ENCODE measurements around the gene ARR3.
"Not testable (repeated sequence)": the region's sequence is repeated elsewhere in the genome, so short reads cannot be mapped to it uniquely, and the experiment has no call there.

The ARR3 gene

DNA sequence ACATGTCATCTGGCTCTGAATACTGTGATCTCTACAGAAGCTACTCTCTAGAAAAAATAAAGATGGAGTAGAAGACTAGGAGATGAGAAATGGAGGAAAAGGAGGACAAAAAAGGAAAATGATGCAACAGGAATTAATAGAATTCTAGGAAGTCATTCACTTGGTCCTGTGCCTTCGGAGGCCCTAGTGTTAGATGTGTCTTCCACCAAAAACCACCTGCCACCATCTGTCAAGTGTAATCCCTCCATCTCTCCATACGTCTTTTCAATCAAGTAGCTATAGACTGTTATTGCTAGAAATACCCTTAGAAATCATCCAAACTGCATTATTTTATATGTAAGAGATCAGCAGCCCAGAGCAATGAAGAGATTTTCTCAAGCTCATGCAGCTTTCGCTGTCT, 10.9 kb downstream of the ARR3 start:
- in situ Hi-C loops (cut with HindIII; ENCODE audit: low sequenced_read_pairs) = no loop called here

DNA sequence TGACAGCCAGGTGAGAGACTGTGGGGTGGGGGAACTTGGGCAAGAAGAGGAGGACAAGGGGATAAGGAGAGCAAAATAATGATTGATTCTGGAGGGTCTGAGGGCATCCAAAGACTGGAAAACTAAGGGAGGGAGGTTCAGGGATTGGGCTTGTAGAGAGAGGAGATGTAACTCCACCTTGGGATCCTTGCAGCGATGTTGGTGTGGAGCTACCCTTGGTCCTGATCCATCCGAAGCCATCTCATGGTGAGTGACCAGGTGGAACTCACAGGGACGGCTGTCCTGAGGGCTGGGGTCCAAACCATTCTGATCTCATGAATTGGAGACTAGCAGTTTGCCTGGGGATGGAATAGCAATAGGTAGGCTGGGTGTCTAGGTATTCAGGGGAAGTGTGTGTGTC, 12.4 kb downstream of the ARR3 start:
- in situ Hi-C loops (cut with HindIII; ENCODE audit: low sequenced_read_pairs) = no loop called here

DNA sequence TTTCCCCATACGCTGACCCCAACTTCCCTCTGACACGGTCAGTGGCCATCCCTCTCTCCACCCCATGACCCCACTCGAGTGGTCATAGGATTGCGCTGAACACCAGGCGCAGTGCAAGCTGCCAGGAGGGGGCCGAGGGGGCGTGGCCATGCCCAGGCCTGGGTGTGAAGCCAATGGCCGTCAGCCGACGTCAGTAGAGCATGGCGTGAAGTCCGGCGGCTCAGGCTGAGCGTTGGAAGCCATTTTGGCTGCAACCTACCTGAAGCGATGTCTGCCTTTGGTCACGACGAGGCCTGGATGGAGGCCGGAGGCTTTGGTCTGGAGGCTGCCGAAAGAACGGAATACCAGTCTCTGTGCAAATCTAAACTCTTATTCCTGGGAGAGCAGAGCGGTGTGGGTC, 13.8 kb downstream of the ARR3 start, which contains the start of gene RAB41:
RAB41 (plus strand) TSS at position 222 of the 400 bp plus-strand sequence; CDS start at position 268, 46 bp downstream.
- in situ Hi-C loops (cut with HindIII; ENCODE audit: low sequenced_read_pairs) = no loop called here

DNA sequence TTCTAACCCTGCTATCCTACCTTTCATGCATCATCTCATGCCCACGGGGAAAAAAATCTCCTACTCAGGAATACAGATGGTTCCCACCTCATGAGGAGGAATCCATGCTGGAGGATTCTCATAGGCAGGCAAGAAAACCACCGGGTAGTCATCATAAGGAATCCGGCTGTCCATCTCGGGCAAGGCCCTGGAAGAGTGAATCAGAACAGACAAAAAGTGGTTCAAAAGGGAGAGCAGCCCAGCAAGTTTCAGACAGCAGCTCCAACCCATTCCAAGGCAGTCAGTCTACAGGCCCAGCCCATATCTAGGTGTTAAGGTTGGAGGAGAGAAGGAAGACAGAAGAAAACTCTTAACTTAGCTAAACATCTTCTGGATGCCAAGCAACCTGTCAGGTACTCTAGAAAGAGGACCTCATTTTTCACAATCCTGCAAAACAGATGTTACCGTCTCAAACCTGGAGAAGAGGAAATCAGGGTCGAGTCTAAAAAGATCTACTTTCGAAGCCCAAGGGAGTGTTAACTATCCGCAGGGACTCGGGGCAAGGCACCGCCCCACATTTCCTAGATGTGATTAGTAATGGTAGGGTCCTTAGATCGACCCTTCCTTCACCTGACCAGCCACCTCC, 21.1 kb downstream of the ARR3 start:
- in situ Hi-C loops (cut with HindIII; ENCODE audit: low sequenced_read_pairs) = no loop called here

DNA sequence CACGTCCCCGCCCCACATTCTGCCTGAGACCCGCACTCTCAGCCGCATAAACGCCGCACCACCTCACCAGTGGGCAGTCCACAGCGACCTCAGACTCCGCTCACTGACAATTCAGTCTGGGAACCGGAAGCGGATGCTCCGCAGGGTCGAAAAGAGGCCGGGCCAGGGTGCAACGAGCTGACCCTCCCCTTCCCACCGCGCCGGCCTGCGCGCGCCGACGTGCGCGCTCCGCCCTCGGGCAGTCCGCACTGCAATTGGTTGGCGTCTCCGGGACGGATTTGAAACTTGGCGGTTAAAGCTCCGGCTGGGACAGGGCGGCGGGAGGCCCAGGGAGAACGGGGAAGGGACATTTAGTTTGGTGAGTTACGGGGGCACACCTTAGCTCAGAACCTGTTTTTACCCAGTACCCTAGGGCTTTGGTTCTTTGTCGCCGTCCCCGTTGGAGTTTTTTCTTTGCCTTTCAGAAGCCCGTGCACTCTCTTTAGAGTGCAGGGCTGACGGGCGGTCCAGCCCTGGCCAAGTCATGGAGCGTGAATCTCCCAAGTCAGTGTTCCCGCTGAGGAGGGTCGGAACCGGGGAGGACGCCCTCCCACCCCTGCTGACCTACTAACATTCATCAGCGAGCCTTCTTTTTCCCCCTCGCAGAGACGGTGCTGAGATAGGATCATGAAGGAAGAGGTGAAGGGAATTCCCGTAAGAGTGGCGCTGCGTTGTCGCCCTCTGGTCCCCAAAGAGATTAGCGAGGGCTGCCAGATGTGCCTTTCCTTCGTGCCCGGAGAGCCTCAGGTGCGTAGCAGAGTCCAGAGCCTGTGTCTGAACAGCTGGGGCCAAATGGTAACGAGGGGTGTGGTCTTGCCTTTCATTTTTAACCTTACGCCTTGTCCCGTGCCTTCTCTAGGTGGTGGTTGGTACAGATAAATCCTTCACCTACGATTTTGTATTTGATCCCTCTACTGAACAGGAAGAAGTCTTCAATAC, 21.9 kb downstream of the ARR3 start, which contains the start of the genes KIF4A and PDZD11:
KIF4A (plus strand) TSS at position 312 of the 978 bp plus-strand sequence; CDS start at position 667, 355 bp downstream.
PDZD11 (minus strand) TSS at position 135 of the 978 bp plus-strand sequence. CDS start 586 bp downstream, outside the sequence.
- in situ Hi-C loops (cut with HindIII; ENCODE audit: low sequenced_read_pairs) = no loop called here

DNA sequence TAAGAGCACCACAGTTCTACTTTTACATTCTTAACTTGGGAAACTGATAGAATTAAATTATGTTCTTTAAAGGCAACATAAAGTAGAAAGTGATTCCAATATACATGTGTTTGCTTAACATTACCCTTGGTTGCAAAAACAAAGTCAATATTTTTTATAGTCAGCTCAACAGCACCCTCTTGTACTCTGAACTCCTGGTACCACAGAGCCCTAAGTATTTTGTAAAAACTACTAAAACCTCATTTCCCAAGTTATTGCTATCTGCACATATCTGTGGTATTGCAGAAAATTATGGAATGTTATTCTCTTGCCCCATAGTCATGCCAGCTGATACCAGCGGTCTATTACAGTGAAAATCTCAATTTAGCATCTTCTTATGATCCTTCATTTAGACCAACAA, 24.7 kb downstream of the ARR3 start:
- in situ Hi-C loops (cut with HindIII; ENCODE audit: low sequenced_read_pairs) = no loop called here

DNA sequence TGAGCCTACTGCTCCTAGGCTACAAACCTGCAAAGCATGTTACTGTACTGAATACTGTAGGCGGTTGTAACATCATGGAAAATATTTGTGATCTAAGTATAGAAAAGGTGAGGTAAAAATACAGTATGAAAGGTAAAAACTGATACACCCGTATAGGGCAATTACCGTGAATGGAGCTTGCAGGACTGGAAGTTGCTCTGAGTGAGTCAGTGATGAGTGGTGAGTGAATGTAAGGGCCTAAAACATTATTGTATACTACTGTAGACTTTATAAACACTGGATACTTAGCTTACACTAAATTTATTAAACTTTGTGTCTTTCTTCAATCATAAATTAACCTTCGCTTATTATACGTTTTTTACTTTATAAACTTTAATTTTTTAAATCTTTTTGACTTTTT, 25.5 kb downstream of the ARR3 start:
- in situ Hi-C loops (cut with HindIII; ENCODE audit: low sequenced_read_pairs) = no loop called here

DNA sequence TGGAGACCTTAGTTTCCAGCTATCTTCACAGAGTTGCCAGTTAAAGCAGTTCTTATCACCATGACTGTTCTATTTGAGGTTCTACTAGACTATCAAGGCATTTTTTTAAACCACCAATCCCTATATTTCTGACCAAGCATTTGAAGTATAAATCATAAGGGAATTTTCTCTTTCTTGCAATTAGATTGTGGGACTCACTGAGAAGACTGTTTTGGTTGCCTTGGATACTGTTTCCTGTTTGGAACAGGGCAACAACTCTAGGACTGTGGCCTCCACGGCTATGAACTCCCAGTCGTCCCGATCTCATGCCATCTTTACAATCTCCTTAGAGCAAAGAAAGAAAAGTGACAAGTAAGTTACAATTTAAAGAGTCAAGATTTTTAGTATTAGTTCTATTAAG, 33.6 kb downstream of the ARR3 start:
- in situ Hi-C loops (cut with HindIII; ENCODE audit: low sequenced_read_pairs) = no loop called here

DNA sequence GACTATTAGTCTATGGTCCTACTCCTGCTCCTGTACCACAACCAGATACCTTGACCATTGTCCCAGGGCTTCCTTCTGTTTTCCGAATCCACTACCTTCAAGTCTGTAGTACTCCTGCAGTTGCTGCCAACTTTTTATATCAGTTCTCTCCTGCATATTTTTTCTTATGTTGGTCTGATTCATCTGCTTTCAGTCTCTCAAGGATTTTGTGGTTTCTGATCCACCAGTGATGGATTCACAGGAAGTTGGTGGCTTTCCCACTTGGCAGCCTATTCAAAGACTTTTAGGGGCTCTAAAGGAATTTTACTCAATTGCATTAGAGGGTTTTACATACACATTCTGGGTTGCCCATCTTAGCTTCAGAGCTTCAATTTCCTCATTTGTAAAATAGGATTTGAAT, 45.4 kb downstream of the ARR3 start:
- in situ Hi-C loops (cut with HindIII; ENCODE audit: low sequenced_read_pairs) = no loop called here

DNA sequence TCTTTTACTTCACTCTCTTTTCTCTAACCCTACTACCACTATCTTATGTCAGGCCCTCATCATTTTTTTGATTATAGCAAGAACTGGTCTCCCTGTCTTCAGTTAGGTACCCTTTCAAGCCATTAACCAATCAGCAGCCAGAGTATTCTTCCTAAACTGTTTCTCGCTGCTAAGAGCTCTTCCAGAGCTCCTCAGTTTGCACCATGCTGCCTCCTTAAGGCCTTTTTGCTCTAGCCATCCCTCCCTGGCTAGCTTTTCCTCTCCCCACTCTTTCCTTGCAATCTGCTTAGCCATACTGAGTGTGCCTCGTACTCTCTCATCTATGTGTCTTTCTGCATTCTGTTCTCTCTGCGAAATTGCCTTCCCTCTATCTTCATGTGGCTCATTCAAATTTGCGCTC, 54.6 kb downstream of the ARR3 start:
- in situ Hi-C loops (cut with HindIII; ENCODE audit: low sequenced_read_pairs) = no loop called here

DNA sequence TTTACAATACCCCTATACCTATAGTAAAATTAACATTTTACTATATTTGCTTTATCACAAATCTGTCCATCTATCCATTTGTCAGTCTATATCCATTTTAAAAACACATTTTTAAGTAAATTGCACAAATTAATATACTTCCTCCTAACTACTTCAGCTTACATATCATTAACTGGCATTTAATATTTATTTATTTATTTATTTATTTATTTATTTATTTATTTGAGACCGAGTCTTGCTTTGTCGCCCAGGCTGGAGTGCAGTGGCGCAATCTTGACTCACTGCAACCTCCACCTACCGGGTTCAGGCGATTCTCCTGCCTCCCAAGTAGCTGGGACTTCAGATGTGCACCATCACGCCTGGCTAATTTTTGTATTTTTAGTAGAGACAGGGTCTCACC, 55.5 kb downstream of the ARR3 start:
- in situ Hi-C loops (cut with HindIII; ENCODE audit: low sequenced_read_pairs) = not testable (repeated sequence)

DNA sequence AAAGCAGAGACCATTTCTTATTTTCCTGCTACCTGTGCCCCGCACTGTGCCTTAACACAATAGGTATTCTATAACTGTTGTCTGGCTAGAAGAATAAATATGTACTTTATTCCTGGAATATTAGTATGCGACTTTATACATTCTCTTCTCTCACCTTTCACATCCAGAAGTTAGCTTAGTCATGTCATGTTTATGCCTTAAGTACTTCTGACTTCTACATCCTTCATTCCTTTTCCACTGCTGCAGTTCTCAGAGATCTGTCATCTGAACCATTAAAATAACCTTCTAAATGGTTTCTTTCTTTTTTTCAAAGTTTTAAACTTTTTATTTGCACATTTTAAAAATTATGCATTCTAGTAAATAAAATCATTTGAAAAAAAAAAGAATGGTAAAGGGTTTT, 56.2 kb downstream of the ARR3 start:
- in situ Hi-C loops (cut with HindIII; ENCODE audit: low sequenced_read_pairs) = no loop called here

DNA sequence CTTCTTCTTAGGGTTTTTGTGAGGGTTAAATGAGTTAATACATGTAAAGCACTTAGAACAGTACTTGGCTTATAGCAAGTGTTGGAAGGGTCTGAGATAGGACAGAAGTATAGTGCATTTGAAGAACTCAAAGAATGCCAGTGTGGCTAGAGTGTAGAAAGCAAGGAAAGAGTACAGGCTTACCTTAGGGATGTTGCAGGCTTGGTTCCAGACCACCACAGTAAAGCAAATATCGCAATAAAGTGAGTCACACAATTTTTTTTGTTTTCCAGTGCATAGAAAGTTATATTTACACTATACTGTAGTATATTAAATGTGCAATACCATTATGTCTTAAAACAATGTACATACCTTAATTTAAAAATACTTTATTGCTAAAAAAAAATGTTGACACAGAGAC, 63.0 kb downstream of the ARR3 start:
- in situ Hi-C loops (cut with HindIII; ENCODE audit: low sequenced_read_pairs) = no loop called here

Data from endothelial cell of hepatic sinusoid (primary cell).